ENCODE results near the gene DNAJA2.

- TF ChIP-seq, protein P1, sequence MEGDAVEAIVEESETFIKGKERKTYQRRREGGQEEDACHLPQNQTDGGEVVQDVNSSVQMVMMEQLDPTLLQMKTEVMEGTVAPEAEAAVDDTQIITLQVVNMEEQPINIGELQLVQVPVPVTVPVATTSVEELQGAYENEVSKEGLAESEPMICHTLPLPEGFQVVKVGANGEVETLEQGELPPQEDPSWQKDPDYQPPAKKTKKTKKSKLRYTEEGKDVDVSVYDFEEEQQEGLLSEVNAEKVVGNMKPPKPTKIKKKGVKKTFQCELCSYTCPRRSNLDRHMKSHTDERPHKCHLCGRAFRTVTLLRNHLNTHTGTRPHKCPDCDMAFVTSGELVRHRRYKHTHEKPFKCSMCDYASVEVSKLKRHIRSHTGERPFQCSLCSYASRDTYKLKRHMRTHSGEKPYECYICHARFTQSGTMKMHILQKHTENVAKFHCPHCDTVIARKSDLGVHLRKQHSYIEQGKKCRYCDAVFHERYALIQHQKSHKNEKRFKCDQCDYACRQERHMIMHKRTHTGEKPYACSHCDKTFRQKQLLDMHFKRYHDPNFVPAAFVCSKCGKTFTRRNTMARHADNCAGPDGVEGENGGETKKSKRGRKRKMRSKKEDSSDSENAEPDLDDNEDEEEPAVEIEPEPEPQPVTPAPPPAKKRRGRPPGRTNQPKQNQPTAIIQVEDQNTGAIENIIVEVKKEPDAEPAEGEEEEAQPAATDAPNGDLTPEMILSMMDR (conservative IDR thresholded peaks at IDR 0.05 in 1 of 2, IDR thresholded peaks at IDR 0.05 in 1 of 2; ENCODE audit: extremely low read depth in 1 of 2, insufficient read depth in 1 of 2, low read depth in 1 of 2, low read length in 2 of 2): no peak
- no peak for TF ChIP-seq EZH2 (IDR thresholded peaks at IDR 0.05; ENCODE audit: borderline replicate concordance, low read length)
Measured at GRCh38 chr16:46975165-46975564, 1.7 kb upstream of the DNAJA2 start.
